Endothelial cell of umbilical vein (primary cell): ENCODE measurements around the gene COX8A. TPM values are rescaled to one million over a fixed set of nuclear protein-coding genes. Genes with fewer than 3 reads are reported as not detected.
A peak's percentile ranks its signal among the peaks of the same experiment; 100 is the strongest.

ENCODE experiments used
- BruUV-seq: library from RNA; stranded (reverse); fragments of 400-500 nt; replicated peaks from 2 replicates; lab custom pipeline; 2021; lab: Mats Ljungman, UMichigan
- CTCF ChIA-PET: fragments of 300-600, 350-600 bp; sonication (Branson Sonifier 250); formaldehyde crosslinking; loops from one replicate; lab custom pipeline; 2021; ENCODE audit warnings: antibody characterized with exemption, inconsistent platforms; lab: Charles Lee
- POLR2A ChIA-PET: fragments of 300-600, 350-600 bp; sonication (Branson Sonifier 250); formaldehyde crosslinking; loops from one replicate; lab custom pipeline; 2021; ENCODE audit warnings: antibody characterized with exemption, inconsistent platforms; lab: Charles Lee
- DNase-seq: peaks from one replicate; pipeline ENCODE4 v3.0.0-alpha.2; 2011; ENCODE audit warnings: low read depth, low spot score
- FAIRE-seq: peaks from 2 replicates; lab custom pipeline; 2011; peaks lifted over from hg19 to GRCh38; lab: Jason Lieb, UNC
- H2AFZ ChIP-seq: 2 replicates; pipeline ENCODE4 v1.6.0; 2012; ENCODE audit warnings: low read depth, low read length, control low read depth, inconsistent platforms
- H3K27ac ChIP-seq: 2 replicates; pipeline ENCODE4 v1.5.1; 2011; ENCODE audit warnings: low read depth, mild to moderate bottlenecking, control low read depth, low read length, moderate library complexity; ENCODE audit not compliant: insufficient read depth
- H3K27me3 ChIP-seq, 2 experiments: 2 replicates each; pipeline versions ENCODE4 v1.6.0 to v1.6.1; 2011; ENCODE audit warnings: low read length in 2 of 2, mixed read lengths in 1 of 2; ENCODE audit not compliant: control insufficient read depth in 2 of 2, insufficient read depth in 2 of 2
- H3K36me3 ChIP-seq, 2 experiments: 2 replicates in 1 of 2; 3 replicates in 1 of 2; pipeline ENCODE4 v1.5.1; 2011; ENCODE audit warnings: low read length in 2 of 2, mild to moderate bottlenecking in 1 of 2, moderate library complexity in 1 of 2; ENCODE audit not compliant: control insufficient read depth in 2 of 2, insufficient read depth in 2 of 2; ENCODE audit errors: extremely low read depth in 1 of 2
- H3K4me1 ChIP-seq: 3 replicates; pipeline ENCODE4 v1.5.1; 2011; ENCODE audit warnings: mild to moderate bottlenecking, low read length; ENCODE audit not compliant: control insufficient read depth, insufficient read depth; ENCODE audit errors: extremely low read depth
- H3K4me2 ChIP-seq: 2 replicates; pipeline ENCODE4 v1.6.1; 2011; ENCODE audit warnings: low read length, control low read depth, mixed read lengths; ENCODE audit not compliant: insufficient read depth
- H3K4me3 ChIP-seq, 3 experiments: fragments of 200-600 bp in 1 of 3; sonication (generic), shearing (Covaris generic) in 1 of 3; replicated peaks in 1 of 3; 2 replicates each; pipeline ENCODE4 v1.5.1; 2011 to 2016; ENCODE audit warnings: control low read depth in 3 of 3, low read length in 3 of 3, mild to moderate bottlenecking in 2 of 3, inconsistent platforms in 1 of 3, low read depth in 1 of 3, moderate library complexity in 1 of 3; ENCODE audit not compliant: insufficient read depth in 1 of 3
- H3K79me2 ChIP-seq: 2 replicates; pipeline ENCODE4 v1.6.0; 2012; ENCODE audit warnings: low read length, inconsistent platforms; ENCODE audit not compliant: control insufficient read depth, insufficient read depth
- H3K9ac ChIP-seq: replicated peaks from 2 replicates; pipeline ENCODE3; 2011; ENCODE audit warnings: low read length, control low read depth; ENCODE audit not compliant: insufficient read depth; ENCODE audit errors: extremely low read depth
- H3K9me1 ChIP-seq: replicated peaks from 3 replicates; pipeline ENCODE4 v1.6.0; 2011; ENCODE audit warnings: mild to moderate bottlenecking, low read length; ENCODE audit not compliant: control insufficient read depth, insufficient read depth; ENCODE audit errors: extremely low read depth
- H3K9me3 ChIP-seq: replicated peaks from 2 replicates; pipeline ENCODE4 v1.5.1; 2012; ENCODE audit warnings: low read length, inconsistent platforms; ENCODE audit not compliant: control insufficient read depth, insufficient read depth
- H4K20me1 ChIP-seq: replicated peaks from 2 replicates; pipeline ENCODE3; 2011; ENCODE audit warnings: mild to moderate bottlenecking, low read length; ENCODE audit not compliant: control insufficient read depth, insufficient read depth; ENCODE audit errors: extremely low read depth
- EZH2 ChIP-seq: IDR thresholded peaks from 2 replicates; pipeline ENCODE4 v1.6.1; 2012; ENCODE audit warnings: borderline replicate concordance, low read depth, mild to moderate bottlenecking, moderate library complexity, low read length, inconsistent platforms; ENCODE audit not compliant: severe bottlenecking
- GATA2 ChIP-seq: IDR thresholded peaks from 2 replicates; pipeline ENCODE4 v1.7.0; 2011; ENCODE audit warnings: low read depth, mild to moderate bottlenecking, moderate library complexity, mixed read lengths, low read length; ENCODE audit not compliant: insufficient read length, insufficient read depth
- MYC ChIP-seq: IDR thresholded peaks from one replicate; pipeline ENCODE4 v1.6.1; 2011; ENCODE audit warnings: mild to moderate bottlenecking, low read depth, low read length
- POLR2AphosphoS5 ChIP-seq: IDR thresholded peaks from 2 replicates; pipeline ENCODE4 v1.6.1; 2012; ENCODE audit warnings: low read depth, mild to moderate bottlenecking, control low read depth, low read length, moderate library complexity; ENCODE audit not compliant: insufficient read depth
- dilution Hi-C: fragments of 300-500 bp; cut with MboI; formaldehyde crosslinking; loops from one replicate; pipeline ENCODE4 v1.15.0; 2019; ENCODE audit warnings: low sequenced_read_pairs; ENCODE audit not compliant: extremely low pct_ligation_motif_present
- intact Hi-C: fragments of 100-400 bp; cut with micrococcal nuclease; formaldehyde crosslinking; loops from one replicate; pipeline ENCODE4 v1.10.0; 2022
- polyA plus RNA-seq, 4 experiments: library from polyadenylated mRNA; depleted of rRNA in 3 of 4; stranded (reverse) in 3 of 4; unstranded in 1 of 4; fragments of >200 nt; gene quantifications; 2 replicates each; pipeline versions ENCODE4 v1.2.1 to v1.2.3, GENCODE V29; 2011 to 2012; ENCODE audit warnings: missing spikeins in 1 of 4
- total RNA-seq: library from RNA; stranded (reverse); gene quantifications from 2 replicates; pipeline ENCODE4 v1.2.3, GENCODE V29; 2021
- TF ChIP-seq, protein P1 (sequence below), 2 donors: IDR thresholded peaks; 1 replicate in 1 of 2; 2 replicates in 1 of 2; pipeline ENCODE4 v1.5.1; 2011; ENCODE audit warnings: low read length in 2 of 2, mild to moderate bottlenecking in 2 of 2, moderate library complexity in 2 of 2, control low read depth in 1 of 2, inconsistent platforms in 1 of 2, low read depth in 1 of 2; ENCODE audit not compliant: insufficient read depth in 1 of 2; ENCODE audit errors: extremely low read depth in 1 of 2

COX8A gene
- total and polyA plus RNA-seq, 2 donors (not counting 3 experiments of a cell fraction or from before 2014, with no cell fraction given), result 339 to 930 TPM

GRCh38 chr11:64007629-64008282 lies 33.3 kb downstream of the COX8A start:
- ChIA-PET CTCF (interaction anchor here (0.8 to 1.5 kb wide), 14 partner anchors 8 to 144 kb away, joined by 3 to 10 read pairs (median 3); partner anchors contain the start of gene COX8A), POLR2A (interaction anchor here (0.6 kb wide), 1 partner anchor 177 kb away, joined by 7 read pairs; no protein-coding TSS in a partner anchor)
- H3K27me3 ChIP-seq, result no peaks in the 10 kb centered on the region
- TF ChIP-seq, protein P1, sequence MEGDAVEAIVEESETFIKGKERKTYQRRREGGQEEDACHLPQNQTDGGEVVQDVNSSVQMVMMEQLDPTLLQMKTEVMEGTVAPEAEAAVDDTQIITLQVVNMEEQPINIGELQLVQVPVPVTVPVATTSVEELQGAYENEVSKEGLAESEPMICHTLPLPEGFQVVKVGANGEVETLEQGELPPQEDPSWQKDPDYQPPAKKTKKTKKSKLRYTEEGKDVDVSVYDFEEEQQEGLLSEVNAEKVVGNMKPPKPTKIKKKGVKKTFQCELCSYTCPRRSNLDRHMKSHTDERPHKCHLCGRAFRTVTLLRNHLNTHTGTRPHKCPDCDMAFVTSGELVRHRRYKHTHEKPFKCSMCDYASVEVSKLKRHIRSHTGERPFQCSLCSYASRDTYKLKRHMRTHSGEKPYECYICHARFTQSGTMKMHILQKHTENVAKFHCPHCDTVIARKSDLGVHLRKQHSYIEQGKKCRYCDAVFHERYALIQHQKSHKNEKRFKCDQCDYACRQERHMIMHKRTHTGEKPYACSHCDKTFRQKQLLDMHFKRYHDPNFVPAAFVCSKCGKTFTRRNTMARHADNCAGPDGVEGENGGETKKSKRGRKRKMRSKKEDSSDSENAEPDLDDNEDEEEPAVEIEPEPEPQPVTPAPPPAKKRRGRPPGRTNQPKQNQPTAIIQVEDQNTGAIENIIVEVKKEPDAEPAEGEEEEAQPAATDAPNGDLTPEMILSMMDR (IDR thresholded peaks at IDR 0.05; ENCODE audit: extremely low read depth in 1 of 2, insufficient read depth in 1 of 2, low read depth in 1 of 2, low read length in 2 of 2), result peak in 1 of 2 donors; percentile 57
- TF ChIP-seq POLR2AphosphoS5, result no peak
- TF ChIP-seq EZH2, result peak; percentile 50
- peak; percentile 29 for TF ChIP-seq GATA2
- no peak for TF ChIP-seq MYC
- H2AFZ ChIP-seq, result peak overlapping the region; percentile 11
- no peaks in the 10 kb centered on the region for H3K9me1 ChIP-seq
- no peaks in the 10 kb centered on the region for H4K20me1 ChIP-seq
- H3K9ac ChIP-seq, result no peak overlapping the region
- no TSS peak for BruUV-seq
- DNase-seq (peak; percentile 45), FAIRE-seq (peak; percentile 71)
- dilution Hi-C loops (no loop called here), intact Hi-C loops (no loop called here)
- no peak overlapping the region for H3K4me2 ChIP-seq
- peak overlapping the region in 1 of 3 experiments; percentile 8 for H3K4me3 ChIP-seq
- H3K79me2 ChIP-seq, result no peaks in the 10 kb centered on the region
- H3K4me1 ChIP-seq, result peaks cover 19% of the 10 kb centered on the region
- no peaks in the 10 kb centered on the region for H3K9me3 ChIP-seq
- H3K27ac ChIP-seq, result no peak overlapping the region
- no peaks in the 10 kb centered on the region for H3K36me3 ChIP-seq
